Activated CD8-positive, alpha-beta memory T cell treated with anti-CD3 and anti-CD28 coated beads for 4 hours (primary cell): ENCODE measurements around the gene ASB15.

ENCODE experiments used
- DNase-seq, 2 donors: peaks; one replicate each; pipeline ENCODE4 v3.0.0-alpha.2; 2020; ENCODE audit warnings: low read depth in 2 of 2

Gene ASB15

GRCh38 chr7:123663200-123663599, 61.6 kb downstream of the ASB15 start:
- DNase-seq = no peak

- DNase-seq = no peak
Measured at GRCh38 chr7:123665157-123665556, 63.5 kb downstream of the ASB15 start.

- DNase-seq = no peak
Measured at GRCh38 chr7:123665896-123666295, 64.3 kb downstream of the ASB15 start.

- DNase-seq = no peak
Measured at GRCh38 chr7:123666492-123666891, 64.9 kb downstream of the ASB15 start.

GRCh38 chr7:123669485-123669884, 67.9 kb downstream of the ASB15 start:
- no peak for DNase-seq

GRCh38 chr7:123673137-123673732, 71.6 kb downstream of the ASB15 start:
- DNase-seq = no peak

GRCh38 chr7:123673752-123674398, 72.3 kb downstream of the ASB15 start:
- DNase-seq = no peak

- DNase-seq = no peak
Measured at GRCh38 chr7:123674399-123675180, 73.0 kb downstream of the ASB15 start.

GRCh38 chr7:123675181-123675473, 73.5 kb downstream of the ASB15 start:
- DNase-seq = no peak

- DNase-seq = no peak
Measured at GRCh38 chr7:123677061-123677715, 75.6 kb downstream of the ASB15 start.

GRCh38 chr7:123679614-123680013, 78.0 kb downstream of the ASB15 start:
- no peak for DNase-seq

- DNase-seq = no peak
Measured at GRCh38 chr7:123680580-123680979, 79.0 kb downstream of the ASB15 start.

GRCh38 chr7:123681561-123681960, 79.9 kb downstream of the ASB15 start:
- no peak for DNase-seq

- no peak for DNase-seq
Measured at GRCh38 chr7:123682690-123683089, 81.1 kb downstream of the ASB15 start.

- no peak for DNase-seq
Measured at GRCh38 chr7:123687161-123687560, 85.5 kb downstream of the ASB15 start.

GRCh38 chr7:123687727-123688126, 86.1 kb downstream of the ASB15 start:
- DNase-seq = no peak
